PC-3 (cell line): Measurements from ENCODE around the gene MED6. TPM values are rescaled to one million over a fixed set of nuclear protein-coding genes. Genes with fewer than 3 reads are reported as not detected.

Experiments
- ATAC-seq: fragments of 200-7000 bp; cut with Tn5 transposase; 2 replicates; pipeline ENCODE4 v1.9.1; 2020; ENCODE audit warnings: mild to moderate bottlenecking, moderate library complexity
- Bru-seq: library from RNA; stranded (reverse); fragments of 400-500 nt; gene quantifications from one replicate; lab custom pipeline; 2021; lab: Mats Ljungman, UMichigan
- BruChase-seq, 2 experiments: library from RNA; stranded (reverse); fragments of 400-500 nt; gene quantifications; one replicate each; lab custom pipeline; 2021; lab: Mats Ljungman, UMichigan
- BruUV-seq: library from RNA; stranded (reverse); fragments of 400-500 nt; replicated peaks from 2 replicates; lab custom pipeline; 2021; lab: Mats Ljungman, UMichigan
- CTCF ChIA-PET: fragments of 300-600 bp; sonication (Branson Sonifier 250); formaldehyde crosslinking; loops from one replicate; lab custom pipeline; 2022; ENCODE audit warnings: antibody characterized with exemption; lab: Charles Lee
- POLR2A ChIA-PET: fragments of 300-600 bp; sonication (Branson Sonifier 250); formaldehyde crosslinking; loops from one replicate; lab custom pipeline; 2022; ENCODE audit warnings: antibody characterized with exemption; ENCODE audit not compliant: unreplicated experiment; lab: Charles Lee
- DNase-seq: peaks from one replicate; pipeline ENCODE4 v3.0.0-alpha.2; 2015
- H2AFZ ChIP-seq: fragments of 300-600 bp; sonication (generic); 2 replicates; pipeline ENCODE4 v1.6.0; 2016; ENCODE audit warnings: antibody characterized with exemption, low read length
- H3F3A ChIP-seq: fragments of 300-600 bp; sonication (generic); one replicate; pipeline ENCODE4 v1.6.0; 2017; ENCODE audit warnings: antibody characterized with exemption, low read length, control low read depth, mild to moderate bottlenecking; ENCODE audit not compliant: unreplicated experiment
- H3K27ac ChIP-seq: fragments of 300-600 bp; sonication (generic); 2 replicates; pipeline ENCODE4 v1.5.1; 2016; ENCODE audit warnings: mild to moderate bottlenecking, low read length
- H3K27me3 ChIP-seq: fragments of 300-600 bp; sonication (generic); 2 replicates; pipeline ENCODE4 v1.6.1; 2016; ENCODE audit warnings: low read length, mixed read lengths
- H3K36me3 ChIP-seq: fragments of 300-600 bp; sonication (generic); 2 replicates; pipeline ENCODE4 v1.6.1; 2016; ENCODE audit warnings: low read depth, mixed run types, low read length, mixed read lengths
- H3K4me1 ChIP-seq: fragments of 300-600 bp; sonication (generic); 2 replicates; pipeline ENCODE4 v1.5.1; 2016; ENCODE audit warnings: low read length; ENCODE audit not compliant: insufficient read depth
- H3K4me2 ChIP-seq: fragments of 300-600 bp; sonication (generic); 2 replicates; pipeline ENCODE4 v1.6.0; 2016; ENCODE audit warnings: low read length
- H3K4me3 ChIP-seq: fragments of 300-600 bp; sonication (generic); 2 replicates; pipeline ENCODE4 v1.5.1; 2016; ENCODE audit warnings: mild to moderate bottlenecking, low read length, mixed read lengths
- H3K79me2 ChIP-seq: fragments of 300-600 bp; sonication (generic); 2 replicates; pipeline ENCODE4 v1.6.1; 2017; ENCODE audit warnings: low read length, mixed read lengths
- H3K9ac ChIP-seq: fragments of 300-600 bp; sonication (generic); 2 replicates; pipeline ENCODE4 v1.6.0; 2016; ENCODE audit warnings: mild to moderate bottlenecking, low read length
- H3K9me2 ChIP-seq: fragments of 300-600 bp; sonication (generic); replicated peaks from 2 replicates; pipeline ENCODE4 v1.6.1; 2016; ENCODE audit warnings: mixed run types, low read length, mixed read lengths
- H3K9me3 ChIP-seq: fragments of 300-600 bp; sonication (generic); 2 replicates; pipeline ENCODE4 v1.6.1; 2016; ENCODE audit warnings: low read length, mixed read lengths
- H4K20me1 ChIP-seq: fragments of 300-600 bp; sonication (generic); 2 replicates; pipeline ENCODE4 v1.6.1; 2016; ENCODE audit warnings: low read length, mixed read lengths
- EZH2 ChIP-seq: fragments of 300-600 bp; sonication (generic); IDR thresholded peaks from one replicate; pipeline ENCODE4 v1.6.1; 2017; ENCODE audit warnings: antibody characterized with exemption, mild to moderate bottlenecking, low read length; ENCODE audit not compliant: unreplicated experiment
- EZH2phosphoT487 ChIP-seq: fragments of 300-600 bp; sonication (generic); IDR thresholded peaks from 2 replicates; pipeline ENCODE4 v1.6.1; 2018; ENCODE audit warnings: mild to moderate bottlenecking, antibody characterized with exemption, low read length, borderline replicate concordance
- intact Hi-C: fragments of 100-400 bp; cut with micrococcal nuclease; formaldehyde crosslinking; loops from 2 replicates; pipeline ENCODE4 v1.9.0; 2023
- long read RNA-seq: library from polyadenylated mRNA; unstranded; transcript quantifications from one replicate; pipeline ENCODE4 v2.0.0, GENCODE V29; 2021; ENCODE audit not compliant: unreplicated experiment
- total RNA-seq: library from RNA; depleted of rRNA; stranded (reverse); fragments of >200 nt; gene quantifications from 2 replicates; pipeline ENCODE4 v1.2.3, GENCODE V29; 2014; rRNA removed
- TF ChIP-seq, protein P1 (sequence below): fragments of 300-600 bp; sonication (generic); conservative IDR thresholded peaks from 2 replicates; pipeline ENCODE4 v1.5.1; 2017; ENCODE audit warnings: antibody characterized with exemption, low read depth, mild to moderate bottlenecking, low read length

MED6 gene, protein sequence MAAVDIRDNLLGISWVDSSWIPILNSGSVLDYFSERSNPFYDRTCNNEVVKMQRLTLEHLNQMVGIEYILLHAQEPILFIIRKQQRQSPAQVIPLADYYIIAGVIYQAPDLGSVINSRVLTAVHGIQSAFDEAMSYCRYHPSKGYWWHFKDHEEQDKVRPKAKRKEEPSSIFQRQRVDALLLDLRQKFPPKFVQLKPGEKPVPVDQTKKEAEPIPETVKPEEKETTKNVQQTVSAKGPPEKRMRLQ
- total RNA-seq = 37.8 and 46.9 TPM in 2 replicates
- percentile 98 among the genes with signal in this experiment for Bru-seq, nascent RNA
- BruChase-seq, experiment 1, labeled RNA remaining after a 6-hour chase = percentile 97 among the genes with signal in this experiment
- BruChase-seq, experiment 2, labeled RNA remaining after a 2-hour chase = percentile 99 among the genes with signal in this experiment
- long read RNA-seq, transcript MED6-201 (8 exons, 1,995 nt) = major isoform, 35 of 59 reads
- long read RNA-seq, partial matches to known transcripts = 0 of 59 reads
- long read RNA-seq, other reads (novel, unspliced or antisense) = 21 of 59 reads

DNA sequence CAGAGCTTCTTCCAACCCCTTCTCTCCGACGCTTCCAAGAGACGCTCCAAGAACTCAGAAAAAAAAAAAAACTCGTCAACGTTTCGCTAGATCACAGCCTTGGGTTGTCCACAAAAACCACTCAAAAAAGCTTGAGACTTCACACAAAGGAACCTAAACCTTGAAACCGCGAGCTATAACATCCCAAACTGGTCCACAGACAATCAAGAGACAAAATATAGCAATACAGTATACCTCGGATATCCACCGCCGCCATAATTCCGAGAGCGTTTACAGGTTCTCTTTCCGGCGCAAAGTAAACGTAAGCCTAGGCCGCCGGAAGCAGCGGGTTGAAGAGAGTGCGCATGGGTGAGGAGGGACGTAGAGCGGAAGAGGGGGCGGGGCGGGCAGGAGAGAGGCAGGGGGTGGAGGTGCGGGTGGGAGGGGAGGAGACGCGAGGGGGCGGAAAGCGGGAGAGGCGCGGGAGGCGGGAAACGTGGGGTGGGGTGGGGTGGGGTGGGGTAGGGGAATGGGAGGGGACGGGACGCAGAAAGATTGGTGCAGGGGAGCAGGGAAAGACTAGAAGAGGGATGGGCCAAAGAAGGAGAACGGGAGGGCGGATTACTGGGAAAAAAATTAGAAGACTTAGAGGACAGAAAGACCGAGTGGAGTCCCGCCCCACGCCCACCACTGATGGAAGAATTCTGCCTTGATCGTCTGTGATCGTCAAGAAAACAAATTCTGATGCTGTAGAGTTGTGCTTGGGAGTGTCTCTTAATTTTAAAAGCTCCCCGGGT is at the start of gene MED6:
MED6 (minus strand) TSS at position 274 of the 776 bp plus-strand sequence; CDS start at position 256, 18 bp downstream.
- peak within 1 kb of the TSS; percentile 95 for H3K4me2 ChIP-seq
- peak within 1 kb of the TSS; percentile 31 for H3K27ac ChIP-seq
- no peaks in the 10 kb centered on the region for H3K27me3 ChIP-seq
- no TSS peak for BruUV-seq
- ATAC-seq (peak; percentile 95), DNase-seq (peak; percentile 94)
- peaks cover 14% of the 10 kb centered on the region; the same call in 1 of the 2 replicates for H3K36me3 ChIP-seq
- H3K9me3 ChIP-seq = no peaks in the 10 kb centered on the region
- H3F3A ChIP-seq = no peaks in the 10 kb centered on the region
- POLR2A ChIA-PET = interaction anchor here (1.2 kb wide), 1 partner anchor 209 kb away, joined by 11 read pairs; the partner anchor contains the start of gene MAP3K9
- H3K4me3 ChIP-seq = peak within 1 kb of the TSS; percentile 87
- H3K79me2 ChIP-seq = peaks cover 49% of the 10 kb centered on the region
- H3K9ac ChIP-seq = peak within 1 kb of the TSS; percentile 87
- no peaks in the 10 kb centered on the region for H3K9me2 ChIP-seq
- intact Hi-C loops = loop anchor here (1.0 to 2.0 kb wide), 2 partner anchors 42 to 209 kb away; partner anchors contain the start of gene MAP3K9
- H3K4me1 ChIP-seq = peaks cover 24% of the 10 kb centered on the region
- TF ChIP-seq, protein P1, sequence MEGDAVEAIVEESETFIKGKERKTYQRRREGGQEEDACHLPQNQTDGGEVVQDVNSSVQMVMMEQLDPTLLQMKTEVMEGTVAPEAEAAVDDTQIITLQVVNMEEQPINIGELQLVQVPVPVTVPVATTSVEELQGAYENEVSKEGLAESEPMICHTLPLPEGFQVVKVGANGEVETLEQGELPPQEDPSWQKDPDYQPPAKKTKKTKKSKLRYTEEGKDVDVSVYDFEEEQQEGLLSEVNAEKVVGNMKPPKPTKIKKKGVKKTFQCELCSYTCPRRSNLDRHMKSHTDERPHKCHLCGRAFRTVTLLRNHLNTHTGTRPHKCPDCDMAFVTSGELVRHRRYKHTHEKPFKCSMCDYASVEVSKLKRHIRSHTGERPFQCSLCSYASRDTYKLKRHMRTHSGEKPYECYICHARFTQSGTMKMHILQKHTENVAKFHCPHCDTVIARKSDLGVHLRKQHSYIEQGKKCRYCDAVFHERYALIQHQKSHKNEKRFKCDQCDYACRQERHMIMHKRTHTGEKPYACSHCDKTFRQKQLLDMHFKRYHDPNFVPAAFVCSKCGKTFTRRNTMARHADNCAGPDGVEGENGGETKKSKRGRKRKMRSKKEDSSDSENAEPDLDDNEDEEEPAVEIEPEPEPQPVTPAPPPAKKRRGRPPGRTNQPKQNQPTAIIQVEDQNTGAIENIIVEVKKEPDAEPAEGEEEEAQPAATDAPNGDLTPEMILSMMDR = no peak
- TF ChIP-seq EZH2 (no peak), EZH2phosphoT487 (no peak)
- H4K20me1 ChIP-seq = peaks cover 9% of the 10 kb centered on the region; the same call in 1 of the 2 replicates
- CTCF ChIA-PET = interaction anchor here (1.3 kb wide), 1 partner anchor 217 kb away, joined by 3 read pairs; no protein-coding TSS in a partner anchor
- peak within 1 kb of the TSS; percentile 99 for H2AFZ ChIP-seq

DNA sequence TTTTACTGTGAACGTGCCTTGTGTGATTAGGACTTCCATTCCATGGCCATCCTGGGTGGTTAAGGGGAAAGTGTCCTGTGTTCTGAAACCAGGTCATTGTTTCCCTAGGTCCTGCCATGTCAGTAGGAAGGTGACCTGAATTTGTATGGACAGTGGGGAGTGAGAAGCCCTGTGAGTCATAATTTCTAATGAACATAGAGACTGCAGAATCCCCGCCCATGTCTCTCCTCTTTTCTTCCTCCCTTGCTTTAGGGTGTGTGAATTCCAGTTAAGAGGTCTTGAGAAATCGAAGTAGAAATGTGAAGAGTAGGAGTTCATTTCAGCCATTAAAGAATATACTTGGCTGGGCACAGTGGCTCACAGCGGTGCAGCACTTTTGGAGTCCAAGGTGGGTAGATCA is 49.3 kb upstream of the MED6 start:
- POLR2A ChIA-PET = no interaction called here
- H3K27ac ChIP-seq = no peak overlapping the region
- no peak overlapping the region for H2AFZ ChIP-seq
- TF ChIP-seq EZH2phosphoT487 (no peak), EZH2 (no peak)
- TF ChIP-seq, protein P1 = no peak
- H3F3A ChIP-seq = no peaks in the 10 kb centered on the region
- H3K27me3 ChIP-seq = no peaks in the 10 kb centered on the region
- CTCF ChIA-PET = no interaction called here
- no peaks in the 10 kb centered on the region for H3K9me2 ChIP-seq
- no peaks in the 10 kb centered on the region for H3K4me1 ChIP-seq
- intact Hi-C loops = no loop called here
- no peak overlapping the region for H3K9ac ChIP-seq
- H3K9me3 ChIP-seq = no peaks in the 10 kb centered on the region
- DNase-seq = no peak
- no TSS peak for BruUV-seq
- H3K4me2 ChIP-seq = no peak overlapping the region
- no peaks in the 10 kb centered on the region for H4K20me1 ChIP-seq
- H3K4me3 ChIP-seq = no peak overlapping the region
- peak; percentile 40 for ATAC-seq
- H3K79me2 ChIP-seq = no peaks in the 10 kb centered on the region
- H3K36me3 ChIP-seq = no peaks in the 10 kb centered on the region
